Breast epithelium (tissue), 3 donors: ENCODE measurements around the gene GAS6.

Experiments
- POLR2AphosphoS5 ChIP-seq, 3 donors: sonication (generic); formaldehyde crosslinking; IDR thresholded peaks; one replicate each; pipeline ENCODE4 v1.6.1; 2017; ENCODE audit warnings: antibody characterized with exemption in 3 of 3
- TF ChIP-seq, protein P1 (sequence below), 3 donors: fragments of 450-650 bp; IDR thresholded peaks; one replicate each; pipeline ENCODE4 v1.5.1; 2016 to 2017; ENCODE audit warnings: antibody characterized with exemption in 3 of 3, mild to moderate bottlenecking in 3 of 3, moderate library complexity in 3 of 3

DNA sequence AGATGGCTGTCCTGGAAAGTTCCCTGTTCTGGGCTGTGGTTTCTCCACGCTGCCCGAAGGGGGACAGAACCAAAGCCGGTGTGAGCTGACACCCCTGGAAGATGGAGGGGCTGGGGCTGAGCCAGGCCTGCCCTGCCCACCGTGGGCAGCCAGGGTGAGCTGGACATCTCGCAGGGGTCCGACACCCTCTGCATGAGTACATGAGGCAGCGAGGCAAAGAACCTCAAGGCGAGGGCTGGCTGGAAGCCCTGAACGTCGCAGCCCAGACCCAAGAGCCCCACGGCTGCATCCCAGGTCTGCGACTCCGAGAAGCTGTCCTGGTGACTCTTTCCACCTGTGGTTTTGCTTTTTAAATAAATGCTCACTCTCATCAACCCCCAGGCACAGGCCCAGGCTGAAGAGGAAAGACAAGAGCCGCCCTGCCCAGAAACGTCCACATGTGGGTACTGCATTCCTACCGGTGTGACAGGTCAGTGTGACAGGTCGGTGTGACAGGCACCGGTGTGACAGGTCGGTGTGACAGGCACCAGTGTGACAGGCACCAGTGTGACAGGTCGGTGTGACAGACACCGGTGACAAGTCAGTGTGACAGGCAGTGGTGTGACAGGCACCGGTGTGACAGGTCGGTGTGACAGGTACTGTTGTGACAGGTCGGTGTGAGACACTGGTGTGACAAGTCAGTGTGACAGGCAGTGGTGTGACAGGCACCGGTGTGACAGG is 30.6 kb downstream of the GAS6 start:
- TF ChIP-seq, protein P1, sequence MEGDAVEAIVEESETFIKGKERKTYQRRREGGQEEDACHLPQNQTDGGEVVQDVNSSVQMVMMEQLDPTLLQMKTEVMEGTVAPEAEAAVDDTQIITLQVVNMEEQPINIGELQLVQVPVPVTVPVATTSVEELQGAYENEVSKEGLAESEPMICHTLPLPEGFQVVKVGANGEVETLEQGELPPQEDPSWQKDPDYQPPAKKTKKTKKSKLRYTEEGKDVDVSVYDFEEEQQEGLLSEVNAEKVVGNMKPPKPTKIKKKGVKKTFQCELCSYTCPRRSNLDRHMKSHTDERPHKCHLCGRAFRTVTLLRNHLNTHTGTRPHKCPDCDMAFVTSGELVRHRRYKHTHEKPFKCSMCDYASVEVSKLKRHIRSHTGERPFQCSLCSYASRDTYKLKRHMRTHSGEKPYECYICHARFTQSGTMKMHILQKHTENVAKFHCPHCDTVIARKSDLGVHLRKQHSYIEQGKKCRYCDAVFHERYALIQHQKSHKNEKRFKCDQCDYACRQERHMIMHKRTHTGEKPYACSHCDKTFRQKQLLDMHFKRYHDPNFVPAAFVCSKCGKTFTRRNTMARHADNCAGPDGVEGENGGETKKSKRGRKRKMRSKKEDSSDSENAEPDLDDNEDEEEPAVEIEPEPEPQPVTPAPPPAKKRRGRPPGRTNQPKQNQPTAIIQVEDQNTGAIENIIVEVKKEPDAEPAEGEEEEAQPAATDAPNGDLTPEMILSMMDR (IDR thresholded peaks at IDR 0.05), result no peak
- no peak for TF ChIP-seq POLR2AphosphoS5 (IDR thresholded peaks at IDR 0.05)
